HG03558 (cell line): Measurements from ENCODE around the gene KAZN.
"Not testable (repeated sequence)": the region's sequence is repeated elsewhere in the genome, so short reads cannot be mapped to it uniquely, and the experiment has no call there.

Experiments
- ATAC-seq: cut with Tn5 transposase; IDR thresholded peaks from one replicate; pipeline ENCODE4 v1.9.1; 2021; ENCODE audit warnings: moderate number of reproducible peaks; ENCODE audit not compliant: unreplicated experiment; ENCODE audit errors: extremely low read depth

KAZN gene

GRCh38 chr1:14598498-14599182, at the start of gene KAZN:
TSS of gene KAZN (plus strand) at chr1:14598685.
- no peak for ATAC-seq

GRCh38 chr1:14549897-14550620, 48.4 kb upstream of the KAZN start:
- ATAC-seq = no peak

- ATAC-seq = no peak
Observed at GRCh38 chr1:14551386-14551785, 47.1 kb upstream of the KAZN start.

GRCh38 chr1:14552246-14552965, 46.1 kb upstream of the KAZN start:
- no peak for ATAC-seq

- ATAC-seq = no peak
Observed at GRCh38 chr1:14553711-14554110, 44.8 kb upstream of the KAZN start.

GRCh38 chr1:14555091-14555490, 43.4 kb upstream of the KAZN start:
- ATAC-seq = no peak

- no peak for ATAC-seq
Observed at GRCh38 chr1:14561014-14561693, 37.3 kb upstream of the KAZN start.

GRCh38 chr1:14565090-14565489, 33.4 kb upstream of the KAZN start:
- no peak for ATAC-seq

GRCh38 chr1:14567056-14567455, 31.4 kb upstream of the KAZN start:
- ATAC-seq = no peak

GRCh38 chr1:14567903-14568302, 30.6 kb upstream of the KAZN start:
- ATAC-seq = no peak

GRCh38 chr1:14568716-14569355, 29.6 kb upstream of the KAZN start:
- ATAC-seq = no peak

DNA sequence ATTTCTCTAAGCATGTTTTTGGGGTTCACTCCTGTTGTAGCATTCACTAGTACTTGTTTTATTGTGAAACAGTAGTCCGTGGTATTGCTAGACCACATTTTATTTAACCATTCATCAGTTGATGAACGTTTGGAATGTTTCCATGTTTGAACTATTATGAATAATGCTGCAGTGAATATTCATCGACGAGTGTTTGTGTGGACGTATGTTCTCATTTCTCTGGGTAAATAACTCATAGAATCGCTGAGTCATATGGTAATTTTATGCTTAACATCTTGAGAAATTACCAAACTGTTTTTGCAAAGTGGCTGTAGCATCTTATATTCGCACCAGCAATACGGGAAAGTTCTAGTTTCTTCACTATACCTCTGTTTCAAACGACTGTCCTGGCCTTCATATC, 28.0 kb upstream of the KAZN start:
- no peak for ATAC-seq

DNA sequence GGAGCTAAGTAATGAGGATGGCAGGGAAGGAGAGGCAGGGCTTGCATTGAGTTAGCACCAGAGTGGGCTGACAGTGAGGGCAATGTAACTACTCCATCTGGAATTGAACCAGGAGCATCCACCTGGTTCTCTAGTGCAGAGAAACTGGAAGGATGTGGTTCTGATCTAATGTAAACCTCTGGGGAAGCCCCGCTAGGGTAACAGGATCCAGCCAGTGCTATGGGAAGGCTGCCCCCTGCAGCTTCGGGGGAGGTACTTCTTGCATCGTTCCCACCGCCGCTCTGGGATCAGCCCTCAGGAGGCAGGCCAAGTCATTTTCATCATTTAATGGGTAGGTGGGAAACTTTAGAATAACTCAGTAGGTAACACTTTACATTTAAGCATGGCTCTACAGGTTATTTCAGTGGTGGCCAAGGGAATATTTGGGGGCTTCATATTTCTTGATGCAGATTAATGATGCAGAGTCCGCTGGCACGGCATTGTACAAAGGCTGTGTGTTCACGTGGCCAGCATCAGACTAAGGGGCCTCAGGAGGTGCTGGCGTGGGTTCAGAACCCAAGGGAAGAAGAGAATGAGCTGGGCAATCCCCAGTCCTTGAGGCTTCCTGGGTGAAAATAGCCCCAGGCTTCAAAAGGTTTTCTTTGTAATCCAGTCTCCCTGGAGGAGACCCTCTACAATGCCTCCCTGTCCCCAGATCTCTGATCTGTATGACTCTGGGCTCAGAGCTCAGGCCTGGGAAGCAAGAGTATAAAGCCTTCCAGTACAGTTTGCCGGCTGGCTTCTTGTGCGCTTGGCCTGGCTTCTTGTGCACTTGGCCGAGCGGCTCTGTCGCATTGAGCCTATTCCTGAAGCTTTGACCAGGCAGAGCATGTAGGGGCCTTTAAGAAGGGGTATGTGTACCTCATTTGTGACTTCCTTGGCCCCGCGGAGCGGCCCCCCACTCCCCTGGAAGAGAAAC, 26.4 kb upstream of the KAZN start:
- ATAC-seq = no peak

DNA sequence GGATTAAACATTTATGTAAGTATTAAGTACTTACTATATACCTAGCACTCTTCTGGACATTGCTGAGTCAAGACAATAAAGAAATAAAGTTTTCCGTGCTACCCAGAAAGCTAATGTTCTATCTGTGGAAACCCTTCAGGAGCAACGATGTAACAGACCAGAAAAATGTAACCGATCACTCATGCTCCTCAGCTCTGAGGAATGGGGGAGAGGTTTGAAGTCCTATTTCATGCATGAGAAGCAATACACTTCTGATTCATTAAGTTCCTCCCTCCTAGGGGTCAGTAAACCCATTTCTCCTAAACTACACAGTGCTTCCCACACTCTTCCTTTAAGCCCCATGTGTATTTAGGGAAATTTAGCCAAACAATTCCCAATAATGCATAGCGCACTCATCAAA, 25.6 kb upstream of the KAZN start:
- no peak for ATAC-seq

GRCh38 chr1:14576155-14576554, 22.3 kb upstream of the KAZN start:
- ATAC-seq = no peak

GRCh38 chr1:14577261-14577660, 21.2 kb upstream of the KAZN start:
- ATAC-seq = no peak

GRCh38 chr1:14578156-14578555, 20.3 kb upstream of the KAZN start:
- ATAC-seq = no peak

GRCh38 chr1:14580295-14580694, 18.2 kb upstream of the KAZN start:
- not testable (repeated sequence) for ATAC-seq

DNA sequence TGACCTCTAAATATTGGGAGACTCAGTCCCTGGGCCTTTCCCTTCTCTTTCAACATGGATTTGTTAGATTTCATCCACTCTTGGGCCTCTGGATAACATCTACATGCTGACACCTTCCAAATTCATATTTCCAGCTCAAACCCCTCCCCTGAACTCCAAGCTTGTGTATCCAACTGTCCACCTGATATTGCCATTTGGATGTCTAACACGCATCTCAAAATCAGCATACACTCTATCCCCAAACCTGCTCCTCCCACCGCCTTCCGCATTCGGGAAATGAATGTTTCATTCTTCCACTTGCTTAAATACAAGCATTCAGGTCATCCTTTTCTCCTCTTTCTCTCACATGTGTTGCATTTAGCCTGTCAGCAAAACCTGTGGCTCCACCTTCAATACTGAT, 17.5 kb upstream of the KAZN start:
- no peak for ATAC-seq
